Measurements from ENCODE around the gene CFLAR. TPM values are rescaled to one million over a fixed set of nuclear protein-coding genes. Genes with fewer than 3 reads are reported as not detected.
A peak's percentile ranks its signal among the peaks of the same experiment; 100 is the strongest.
"Not testable (repeated sequence)": the region's sequence is repeated elsewhere in the genome, so short reads cannot be mapped to it uniquely, and the experiment has no call there.

CFLAR gene
- total RNA-seq, 4 donors from 2014 or later: 71.9 to 132 (median 114) TPM

DNA sequence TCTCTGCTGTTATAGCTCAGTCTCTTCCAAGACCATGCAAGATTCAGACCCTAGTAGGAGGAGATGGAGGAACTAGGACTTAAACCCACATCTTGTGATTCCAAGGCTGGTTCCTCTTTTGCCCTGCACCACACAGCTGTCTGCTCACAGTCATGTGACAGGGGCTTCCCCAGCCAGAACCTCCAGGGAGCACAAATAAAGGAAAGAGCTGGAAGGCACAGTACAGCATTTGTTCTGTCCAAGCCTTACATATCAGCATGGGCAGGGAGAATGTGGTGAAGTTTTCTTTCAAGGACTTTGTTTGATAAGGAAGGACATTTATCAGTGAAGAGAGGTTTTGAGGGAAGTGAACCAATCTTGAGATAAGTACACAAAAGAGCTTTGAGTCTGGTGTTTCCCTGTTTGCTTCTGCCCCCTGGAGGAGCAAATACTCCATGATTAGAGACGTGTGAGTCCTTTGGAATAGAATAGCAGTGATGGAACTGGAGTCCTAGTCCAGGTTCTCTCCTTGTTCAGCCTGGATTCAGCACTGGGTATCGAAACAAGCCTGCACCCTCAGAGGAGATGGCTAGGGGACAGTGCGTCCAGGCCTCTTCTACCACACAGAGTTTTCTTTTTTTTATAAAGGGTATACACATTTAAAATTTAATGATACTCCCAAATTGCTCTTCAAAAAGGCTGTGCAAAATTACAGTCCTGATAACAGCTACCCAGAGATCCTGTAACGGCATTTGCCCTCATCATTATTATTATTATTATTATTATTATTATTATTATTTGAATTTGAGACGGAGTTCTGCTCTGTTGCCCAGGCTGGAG lies 42.4 kb downstream of the CFLAR start:
- peaks cover 11 to 23% (median 16%) of the 10 kb centered on the region in 3 donors for H3K4me1 ChIP-seq
- TF ChIP-seq, protein P1, sequence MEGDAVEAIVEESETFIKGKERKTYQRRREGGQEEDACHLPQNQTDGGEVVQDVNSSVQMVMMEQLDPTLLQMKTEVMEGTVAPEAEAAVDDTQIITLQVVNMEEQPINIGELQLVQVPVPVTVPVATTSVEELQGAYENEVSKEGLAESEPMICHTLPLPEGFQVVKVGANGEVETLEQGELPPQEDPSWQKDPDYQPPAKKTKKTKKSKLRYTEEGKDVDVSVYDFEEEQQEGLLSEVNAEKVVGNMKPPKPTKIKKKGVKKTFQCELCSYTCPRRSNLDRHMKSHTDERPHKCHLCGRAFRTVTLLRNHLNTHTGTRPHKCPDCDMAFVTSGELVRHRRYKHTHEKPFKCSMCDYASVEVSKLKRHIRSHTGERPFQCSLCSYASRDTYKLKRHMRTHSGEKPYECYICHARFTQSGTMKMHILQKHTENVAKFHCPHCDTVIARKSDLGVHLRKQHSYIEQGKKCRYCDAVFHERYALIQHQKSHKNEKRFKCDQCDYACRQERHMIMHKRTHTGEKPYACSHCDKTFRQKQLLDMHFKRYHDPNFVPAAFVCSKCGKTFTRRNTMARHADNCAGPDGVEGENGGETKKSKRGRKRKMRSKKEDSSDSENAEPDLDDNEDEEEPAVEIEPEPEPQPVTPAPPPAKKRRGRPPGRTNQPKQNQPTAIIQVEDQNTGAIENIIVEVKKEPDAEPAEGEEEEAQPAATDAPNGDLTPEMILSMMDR (IDR thresholded peaks at IDR 0.05): peak in 5 of 6 experiments; percentile 47 to 77 (median 59)
- peak in 1 of 4 donors; percentile 20 for TF ChIP-seq POLR2A (IDR thresholded peaks at IDR 0.05)
- no peaks in the 10 kb centered on the region for H3K27me3 ChIP-seq
- 53 to 56% methylated on average over 5 of the region's 5 CpGs for WGBS, 2 donors
- no peaks in the 10 kb centered on the region for H3K9me3 ChIP-seq
- no peak for DNase-seq
- H3K36me3 ChIP-seq: peaks cover 27 to 100% (median 58%) of the 10 kb centered on the region in 3 donors
- intact Hi-C loops (cut with DNase I): no loop called here
- H3K4me3 ChIP-seq: no peak overlapping the region
- peak overlapping the region; percentile 60 to 79 (median 74) for H3K27ac ChIP-seq

- no peak for DNase-seq
- TF ChIP-seq, protein P1 (IDR thresholded peaks at IDR 0.05): no peak
- TF ChIP-seq POLR2A (IDR thresholded peaks at IDR 0.05): no peak
- no peaks in the 10 kb centered on the region for H3K9me3 ChIP-seq
- H3K4me3 ChIP-seq: no peak overlapping the region
- H3K4me1 ChIP-seq: peaks cover 0 to under 1% (median 0%) of the 10 kb centered on the region in 3 donors
- peaks cover 18 to 90% (median 61%) of the 10 kb centered on the region in 3 donors for H3K36me3 ChIP-seq
- no peaks in the 10 kb centered on the region for H3K27me3 ChIP-seq
- intact Hi-C loops (cut with DNase I): loop anchor here (10.0 kb wide), 1 partner anchor 49 kb away; the partner anchor contains the start of gene CFLAR
- 100% methylated on average over 1 of the region's 1 CpG for WGBS, 2 donors
- H3K27ac ChIP-seq: no peak overlapping the region
Measured at GRCh38 chr2:201164166-201164565, 48.2 kb downstream of the CFLAR start.

DNA sequence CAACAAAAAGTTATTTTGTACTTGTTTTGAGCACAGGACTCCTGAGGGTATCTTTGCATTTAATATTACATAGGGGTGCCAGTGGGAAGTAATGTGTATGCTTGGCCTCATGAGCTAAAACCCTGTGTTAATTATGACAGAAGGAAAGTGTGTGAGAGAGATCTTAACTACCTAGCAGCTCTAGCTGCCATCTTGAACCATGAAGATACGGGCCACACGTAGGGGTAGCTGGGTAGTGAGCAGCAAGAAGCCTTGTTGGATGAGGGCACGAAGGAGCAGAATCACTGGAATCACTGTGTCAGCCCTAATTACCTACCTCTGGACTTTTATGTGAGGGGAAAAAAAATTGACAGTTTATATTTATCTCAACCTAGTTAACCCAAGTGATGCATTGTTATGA lies 51.6 kb downstream of the CFLAR start:
- Histone ChIP-seq H3K4me3 (no peak overlapping the region), H3K27ac (no peak overlapping the region), H3K9me3 (peaks cover 0 to 4% (median 0%) of the 10 kb centered on the region in 3 donors), H3K36me3 (peaks cover 6 to 56% (median 27%) of the 10 kb centered on the region in 3 donors), H3K27me3 (no peaks in the 10 kb centered on the region), H3K4me1 (no peaks in the 10 kb centered on the region)
- no peak for TF ChIP-seq POLR2A (IDR thresholded peaks at IDR 0.05)
- TF ChIP-seq, protein P1 (IDR thresholded peaks at IDR 0.05): no peak
- intact Hi-C loops (cut with DNase I): loop anchor here (10.0 kb wide), 1 partner anchor 53 kb away; the partner anchor contains the start of gene CFLAR
- 95 to 98% methylated on average over 3 of the region's 3 CpGs for WGBS, 2 donors
- no peak for DNase-seq

DNA sequence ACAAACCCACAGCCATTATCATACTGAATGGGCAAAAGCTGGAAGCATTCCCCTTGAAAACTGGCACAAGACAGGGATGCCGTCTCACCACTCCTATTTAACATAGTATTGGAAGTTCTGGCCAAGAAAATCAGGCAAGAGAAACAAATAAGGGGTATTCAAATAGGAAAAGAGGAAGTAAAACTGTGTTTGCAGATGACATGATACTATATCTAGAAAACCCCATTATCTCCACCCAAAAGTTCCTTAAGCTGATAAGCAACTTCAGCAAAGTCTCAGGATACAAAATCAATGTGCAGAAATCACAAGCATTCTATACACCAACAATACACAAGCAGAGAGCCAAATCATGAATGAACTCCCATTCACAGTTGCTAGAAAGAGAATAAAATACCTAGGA lies 52.5 kb downstream of the CFLAR start:
- H3K27me3 ChIP-seq, H3K4me3 ChIP-seq, H3K9me3 ChIP-seq, DNase-seq, H3K27ac ChIP-seq, H3K4me1 ChIP-seq: not testable (repeated sequence)
- peaks cover 6 to 46% (median 18%) of the 10 kb centered on the region in 3 donors for H3K36me3 ChIP-seq
- intact Hi-C loops (cut with DNase I): loop anchor here (10.0 kb wide), 1 partner anchor 54 kb away; the partner anchor contains the start of gene CFLAR
- whole genome bisulfite sequencing, 2 donors: 80 to 93% methylated on average over 1 of the region's 1 CpG

GRCh38 chr2:201171259-201171814 lies 55.4 kb downstream of the CFLAR start:
- no peak overlapping the region for H3K4me3 ChIP-seq
- peaks cover 0 to 14% (median 3%) of the 10 kb centered on the region in 3 donors for H3K4me1 ChIP-seq
- H3K36me3 ChIP-seq: peaks cover 0 to 18% (median 0%) of the 10 kb centered on the region in 3 donors
- TF ChIP-seq POLR2A (IDR thresholded peaks at IDR 0.05): no peak
- TF ChIP-seq, protein P1 (IDR thresholded peaks at IDR 0.05): no peak
- peaks cover 0 to 4% (median 0%) of the 10 kb centered on the region in 3 donors for H3K9me3 ChIP-seq
- WGBS, 2 donors: 49 to 52% methylated on average over 6 of the region's 6 CpGs
- H3K27ac ChIP-seq: no peak overlapping the region
- no peak for DNase-seq
- intact Hi-C loops (cut with DNase I): loop anchor here (10.0 kb wide), 1 partner anchor 267 kb away; no protein-coding TSS in a partner anchor
- H3K27me3 ChIP-seq: no peaks in the 10 kb centered on the region

All from esophagus squamous epithelium (tissue), 5 donors.